ENCODE data around the gene CELSR1. TPM values are rescaled to one million over a fixed set of nuclear protein-coding genes. Genes with fewer than 3 reads are reported as not detected.

CELSR1 gene
- total and polyA plus RNA-seq, 2 of the 13 experiments (the other 11 are each of a cell fraction or from before 2014, with no cell fraction given): 0.78 to 1.8 TPM

- TF ChIP-seq, protein P1, sequence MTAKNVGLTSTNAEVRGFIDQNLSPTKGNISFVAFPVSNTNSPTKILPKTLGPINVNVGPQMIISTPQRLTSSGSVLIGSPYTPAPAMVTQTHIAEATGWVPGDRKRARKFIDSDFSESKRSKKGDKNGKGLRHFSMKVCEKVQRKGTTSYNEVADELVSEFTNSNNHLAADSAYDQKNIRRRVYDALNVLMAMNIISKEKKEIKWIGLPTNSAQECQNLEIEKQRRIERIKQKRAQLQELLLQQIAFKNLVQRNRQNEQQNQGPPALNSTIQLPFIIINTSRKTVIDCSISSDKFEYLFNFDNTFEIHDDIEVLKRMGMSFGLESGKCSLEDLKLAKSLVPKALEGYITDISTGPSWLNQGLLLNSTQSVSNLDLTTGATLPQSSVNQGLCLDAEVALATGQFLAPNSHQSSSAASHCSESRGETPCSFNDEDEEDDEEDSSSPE (CRISPR knock-in tag; IDR thresholded peaks at IDR 0.05): no peak
- TF ChIP-seq SIN3B (IDR thresholded peaks at IDR 0.05; ENCODE audit: low read length) (no peak), ZNF546 (CRISPR knock-in tag; conservative IDR thresholded peaks at IDR 0.05) (no peak), ZNF572 (CRISPR knock-in tag; IDR thresholded peaks at IDR 0.05) (no peak), ZNF709 (CRISPR knock-in tag; IDR thresholded peaks at IDR 0.05) (no peak), ZFY (CRISPR knock-in tag; IDR thresholded peaks at IDR 0.05) (0 out of 2 replicates have a peak, but pooled peaks have one; percentile 34), HNRNPL (IDR thresholded peaks at IDR 0.05; ENCODE audit: low read depth, low read length) (peak; percentile 92; the same call in 1 of the 2 replicates), ZBTB44 (CRISPR knock-in tag; IDR thresholded peaks at IDR 0.05) (no peak), NFATC3 (CRISPR knock-in tag; IDR thresholded peaks at IDR 0.05) (no peak), AGO2 (optimal IDR thresholded peaks at IDR 0.05; ENCODE audit: low read depth, low read length) (peak; percentile 55), SYNCRIP (IDR thresholded peaks at IDR 0.05; ENCODE audit: insufficient read depth, low read depth, low read length) (no peak), TSC22D2 (CRISPR knock-in tag; IDR thresholded peaks at IDR 0.05; ENCODE audit: borderline replicate concordance) (no peak)
- TF ChIP-seq, protein P2, sequence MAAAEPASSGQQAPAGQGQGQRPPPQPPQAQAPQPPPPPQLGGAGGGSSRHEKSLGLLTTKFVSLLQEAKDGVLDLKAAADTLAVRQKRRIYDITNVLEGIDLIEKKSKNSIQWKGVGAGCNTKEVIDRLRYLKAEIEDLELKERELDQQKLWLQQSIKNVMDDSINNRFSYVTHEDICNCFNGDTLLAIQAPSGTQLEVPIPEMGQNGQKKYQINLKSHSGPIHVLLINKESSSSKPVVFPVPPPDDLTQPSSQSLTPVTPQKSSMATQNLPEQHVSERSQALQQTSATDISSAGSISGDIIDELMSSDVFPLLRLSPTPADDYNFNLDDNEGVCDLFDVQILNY (CRISPR knock-in tag; conservative IDR thresholded peaks at IDR 0.05): no peak
- TF ChIP-seq, protein P3, sequence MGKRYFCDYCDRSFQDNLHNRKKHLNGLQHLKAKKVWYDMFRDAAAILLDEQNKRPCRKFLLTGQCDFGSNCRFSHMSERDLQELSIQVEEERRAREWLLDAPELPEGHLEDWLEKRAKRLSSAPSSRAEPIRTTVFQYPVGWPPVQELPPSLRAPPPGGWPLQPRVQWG (CRISPR knock-in tag; IDR thresholded peaks at IDR 0.05; ENCODE audit: borderline replicate concordance, low read depth): no peak
- TF ChIP-seq, protein P4, sequence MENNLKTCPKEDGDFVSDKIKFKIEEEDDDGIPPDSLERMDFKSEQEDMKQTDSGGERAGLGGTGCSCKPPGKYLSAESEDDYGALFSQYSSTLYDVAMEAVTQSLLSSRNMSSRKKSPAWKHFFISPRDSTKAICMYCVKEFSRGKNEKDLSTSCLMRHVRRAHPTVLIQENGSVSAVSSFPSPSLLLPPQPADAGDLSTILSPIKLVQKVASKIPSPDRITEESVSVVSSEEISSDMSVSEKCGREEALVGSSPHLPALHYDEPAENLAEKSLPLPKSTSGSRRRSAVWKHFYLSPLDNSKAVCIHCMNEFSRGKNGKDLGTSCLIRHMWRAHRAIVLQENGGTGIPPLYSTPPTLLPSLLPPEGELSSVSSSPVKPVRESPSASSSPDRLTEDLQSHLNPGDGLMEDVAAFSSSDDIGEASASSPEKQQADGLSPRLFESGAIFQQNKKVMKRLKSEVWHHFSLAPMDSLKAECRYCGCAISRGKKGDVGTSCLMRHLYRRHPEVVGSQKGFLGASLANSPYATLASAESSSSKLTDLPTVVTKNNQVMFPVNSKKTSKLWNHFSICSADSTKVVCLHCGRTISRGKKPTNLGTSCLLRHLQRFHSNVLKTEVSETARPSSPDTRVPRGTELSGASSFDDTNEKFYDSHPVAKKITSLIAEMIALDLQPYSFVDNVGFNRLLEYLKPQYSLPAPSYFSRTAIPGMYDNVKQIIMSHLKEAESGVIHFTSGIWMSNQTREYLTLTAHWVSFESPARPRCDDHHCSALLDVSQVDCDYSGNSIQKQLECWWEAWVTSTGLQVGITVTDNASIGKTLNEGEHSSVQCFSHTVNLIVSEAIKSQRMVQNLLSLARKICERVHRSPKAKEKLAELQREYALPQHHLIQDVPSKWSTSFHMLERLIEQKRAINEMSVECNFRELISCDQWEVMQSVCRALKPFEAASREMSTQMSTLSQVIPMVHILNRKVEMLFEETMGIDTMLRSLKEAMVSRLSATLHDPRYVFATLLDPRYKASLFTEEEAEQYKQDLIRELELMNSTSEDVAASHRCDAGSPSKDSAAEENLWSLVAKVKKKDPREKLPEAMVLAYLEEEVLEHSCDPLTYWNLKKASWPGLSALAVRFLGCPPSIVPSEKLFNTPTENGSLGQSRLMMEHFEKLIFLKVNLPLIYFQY (CRISPR knock-in tag; IDR thresholded peaks at IDR 0.05; ENCODE audit: borderline replicate concordance): no peak
- TF ChIP-seq, protein P5, sequence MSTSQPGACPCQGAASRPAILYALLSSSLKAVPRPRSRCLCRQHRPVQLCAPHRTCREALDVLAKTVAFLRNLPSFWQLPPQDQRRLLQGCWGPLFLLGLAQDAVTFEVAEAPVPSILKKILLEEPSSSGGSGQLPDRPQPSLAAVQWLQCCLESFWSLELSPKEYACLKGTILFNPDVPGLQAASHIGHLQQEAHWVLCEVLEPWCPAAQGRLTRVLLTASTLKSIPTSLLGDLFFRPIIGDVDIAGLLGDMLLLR (CRISPR knock-in tag; IDR thresholded peaks at IDR 0.05): no peak
- TF ChIP-seq, protein P6, sequence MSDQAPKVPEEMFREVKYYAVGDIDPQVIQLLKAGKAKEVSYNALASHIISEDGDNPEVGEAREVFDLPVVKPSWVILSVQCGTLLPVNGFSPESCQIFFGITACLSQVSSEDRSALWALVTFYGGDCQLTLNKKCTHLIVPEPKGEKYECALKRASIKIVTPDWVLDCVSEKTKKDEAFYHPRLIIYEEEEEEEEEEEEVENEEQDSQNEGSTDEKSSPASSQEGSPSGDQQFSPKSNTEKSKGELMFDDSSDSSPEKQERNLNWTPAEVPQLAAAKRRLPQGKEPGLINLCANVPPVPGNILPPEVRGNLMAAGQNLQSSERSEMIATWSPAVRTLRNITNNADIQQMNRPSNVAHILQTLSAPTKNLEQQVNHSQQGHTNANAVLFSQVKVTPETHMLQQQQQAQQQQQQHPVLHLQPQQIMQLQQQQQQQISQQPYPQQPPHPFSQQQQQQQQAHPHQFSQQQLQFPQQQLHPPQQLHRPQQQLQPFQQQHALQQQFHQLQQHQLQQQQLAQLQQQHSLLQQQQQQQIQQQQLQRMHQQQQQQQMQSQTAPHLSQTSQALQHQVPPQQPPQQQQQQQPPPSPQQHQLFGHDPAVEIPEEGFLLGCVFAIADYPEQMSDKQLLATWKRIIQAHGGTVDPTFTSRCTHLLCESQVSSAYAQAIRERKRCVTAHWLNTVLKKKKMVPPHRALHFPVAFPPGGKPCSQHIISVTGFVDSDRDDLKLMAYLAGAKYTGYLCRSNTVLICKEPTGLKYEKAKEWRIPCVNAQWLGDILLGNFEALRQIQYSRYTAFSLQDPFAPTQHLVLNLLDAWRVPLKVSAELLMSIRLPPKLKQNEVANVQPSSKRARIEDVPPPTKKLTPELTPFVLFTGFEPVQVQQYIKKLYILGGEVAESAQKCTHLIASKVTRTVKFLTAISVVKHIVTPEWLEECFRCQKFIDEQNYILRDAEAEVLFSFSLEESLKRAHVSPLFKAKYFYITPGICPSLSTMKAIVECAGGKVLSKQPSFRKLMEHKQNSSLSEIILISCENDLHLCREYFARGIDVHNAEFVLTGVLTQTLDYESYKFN (CRISPR knock-in tag; conservative IDR thresholded peaks at IDR 0.05): no peak
Observed at GRCh38 chr22:46378426-46379065, 158.9 kb downstream of the CELSR1 start (continued).
